Measurements from ENCODE around the gene ZNF215.
A peak's percentile ranks its signal among the peaks of the same experiment; 100 is the strongest.

Gene ZNF215

DNA sequence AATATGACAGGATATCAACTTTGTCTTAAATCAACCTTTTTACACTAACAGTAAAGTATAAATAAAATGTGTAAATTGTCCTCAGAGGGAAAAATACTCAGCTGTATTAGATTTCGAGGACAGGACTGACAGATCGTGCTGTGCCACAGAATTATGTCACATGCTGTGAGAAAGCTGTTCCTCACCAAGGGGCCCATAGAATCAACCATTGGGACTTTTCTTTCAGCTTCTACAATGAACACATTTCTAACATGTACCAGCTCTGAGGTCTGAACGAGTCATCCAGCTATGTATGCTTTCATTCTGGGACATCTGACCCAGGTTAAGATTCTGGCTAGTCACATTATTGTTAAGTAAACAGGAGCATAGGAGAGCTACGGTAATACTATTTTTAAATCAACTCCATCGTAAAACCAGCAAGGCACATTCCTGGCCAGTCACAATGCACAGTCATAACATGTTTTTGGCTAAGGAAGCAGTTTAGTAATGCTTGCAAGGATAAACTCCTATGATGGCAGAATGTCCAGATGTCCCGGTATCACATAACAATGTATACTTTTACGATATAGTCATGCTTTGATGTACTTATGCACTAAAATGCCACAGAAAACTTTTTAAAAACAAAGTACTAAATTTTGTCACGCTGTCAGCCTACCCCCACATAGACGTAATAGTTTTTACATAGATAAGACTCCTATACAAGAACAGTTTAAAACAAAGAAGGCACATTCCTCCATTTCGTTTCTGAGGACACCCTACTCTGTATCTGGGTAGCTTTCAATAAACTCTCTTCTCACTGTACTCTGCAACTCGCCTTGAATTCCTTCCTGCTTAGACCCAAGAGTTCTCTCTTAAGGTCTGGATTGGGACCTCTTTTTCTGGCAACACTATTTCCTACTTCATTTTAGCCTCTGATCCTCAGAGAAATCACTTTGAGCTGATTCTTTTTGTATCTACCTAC is 66.5 kb downstream of the ZNF215 start:
- POLR2A ChIA-PET (ENCODE audit: low non-redundant PET) = no interaction called here
- CTCF ChIA-PET = interaction anchor here (0.8 to 1.4 kb wide), 2 partner anchors 24 to 112 kb away, joined by 3 to 4 read pairs; no protein-coding TSS in a partner anchor
- TF ChIP-seq, protein P1, sequence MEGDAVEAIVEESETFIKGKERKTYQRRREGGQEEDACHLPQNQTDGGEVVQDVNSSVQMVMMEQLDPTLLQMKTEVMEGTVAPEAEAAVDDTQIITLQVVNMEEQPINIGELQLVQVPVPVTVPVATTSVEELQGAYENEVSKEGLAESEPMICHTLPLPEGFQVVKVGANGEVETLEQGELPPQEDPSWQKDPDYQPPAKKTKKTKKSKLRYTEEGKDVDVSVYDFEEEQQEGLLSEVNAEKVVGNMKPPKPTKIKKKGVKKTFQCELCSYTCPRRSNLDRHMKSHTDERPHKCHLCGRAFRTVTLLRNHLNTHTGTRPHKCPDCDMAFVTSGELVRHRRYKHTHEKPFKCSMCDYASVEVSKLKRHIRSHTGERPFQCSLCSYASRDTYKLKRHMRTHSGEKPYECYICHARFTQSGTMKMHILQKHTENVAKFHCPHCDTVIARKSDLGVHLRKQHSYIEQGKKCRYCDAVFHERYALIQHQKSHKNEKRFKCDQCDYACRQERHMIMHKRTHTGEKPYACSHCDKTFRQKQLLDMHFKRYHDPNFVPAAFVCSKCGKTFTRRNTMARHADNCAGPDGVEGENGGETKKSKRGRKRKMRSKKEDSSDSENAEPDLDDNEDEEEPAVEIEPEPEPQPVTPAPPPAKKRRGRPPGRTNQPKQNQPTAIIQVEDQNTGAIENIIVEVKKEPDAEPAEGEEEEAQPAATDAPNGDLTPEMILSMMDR (conservative IDR thresholded peaks at IDR 0.05; ENCODE audit: low read depth) = no peak
- DNase-seq (ENCODE audit: low spot score) = peak; percentile 5
- no peak overlapping the region for H3K27ac ChIP-seq

DNA sequence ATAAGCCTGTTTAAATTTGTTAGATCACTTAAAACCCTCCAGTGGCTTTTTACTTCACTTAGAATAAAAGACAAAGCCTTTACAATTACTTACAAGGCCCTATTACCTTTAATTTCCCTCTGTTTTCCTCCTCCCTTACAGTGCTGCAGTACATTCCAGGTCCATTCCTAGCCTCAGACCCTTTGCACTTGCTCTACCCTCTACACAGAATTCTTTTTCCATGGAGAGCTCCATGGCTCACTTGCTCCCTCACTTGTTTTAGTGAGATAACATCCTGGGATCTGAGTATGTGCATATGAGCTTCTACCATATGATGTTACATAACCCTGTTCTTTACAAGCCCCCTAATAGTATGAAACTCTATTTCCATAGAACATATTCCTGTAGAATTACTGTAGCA is 69.5 kb downstream of the ZNF215 start:
- POLR2A ChIA-PET (ENCODE audit: low non-redundant PET) = no interaction called here
- no peak overlapping the region for H3K27ac ChIP-seq
- CTCF ChIA-PET = no interaction called here
- DNase-seq (ENCODE audit: low spot score) = no peak
- TF ChIP-seq, protein P1 (conservative IDR thresholded peaks at IDR 0.05; ENCODE audit: low read depth) = no peak

DNA sequence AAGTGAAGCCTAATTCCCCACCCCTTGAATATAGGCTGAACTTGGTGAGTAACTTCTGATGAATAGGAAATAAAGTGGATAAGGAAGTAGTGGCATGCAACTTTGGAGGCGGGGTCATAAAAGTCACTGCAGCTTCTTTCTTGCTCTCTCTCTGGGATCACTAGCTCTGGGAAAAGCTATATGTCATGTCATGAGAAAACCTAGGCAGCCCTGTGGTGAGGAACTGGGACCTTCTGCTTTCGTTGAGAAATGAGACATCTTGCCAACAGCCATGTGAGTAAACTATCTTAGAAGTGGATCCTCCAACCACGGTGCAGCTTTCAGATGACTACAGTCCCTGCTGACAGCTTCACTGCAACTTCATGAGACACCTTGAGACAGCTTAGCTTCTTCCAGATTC is 78.3 kb downstream of the ZNF215 start:
- TF ChIP-seq, protein P1 (conservative IDR thresholded peaks at IDR 0.05; ENCODE audit: low read depth) = no peak
- CTCF ChIA-PET = no interaction called here
- no peak overlapping the region for H3K27ac ChIP-seq
- POLR2A ChIA-PET (ENCODE audit: low non-redundant PET) = no interaction called here
- DNase-seq (ENCODE audit: low spot score) = peak; percentile 13
